GM20000 (cell line): ENCODE data around the gene MED22.

Source experiments
- DNase-seq: peaks from one replicate; pipeline ENCODE4 v3.0.0; 2012; ENCODE audit warnings: low spot score
- CTCF ChIP-seq: IDR thresholded peaks from 2 replicates; pipeline ENCODE4 v1.5.1; 2012; ENCODE audit warnings: mild to moderate bottlenecking, control low read depth; ENCODE audit errors: extremely low read depth, missing control alignments

MED22 gene

GRCh38 chr9:133359399-133360175 is 11.7 kb upstream of the MED22 start:
- TF ChIP-seq CTCF, result no peak
- DNase-seq, result no peak

- no peak for DNase-seq
- no peak for TF ChIP-seq CTCF
These were observed 9.7 kb upstream of the MED22 start for GRCh38 chr9:133357656-133358055.

- peak; percentile 96 for DNase-seq
- TF ChIP-seq CTCF, result no peak
These were observed 8.6 kb upstream of the MED22 start, which contains the start of the genes SURF1 and SURF2 for GRCh38 chr9:133356391-133357091. Gene SURF1 (minus strand): TSS chr9:133356487. CDS start chr9:133356453, 34 bp downstream. Gene SURF2 (plus strand): TSS chr9:133356550. CDS start chr9:133356593, 43 bp downstream.

- DNase-seq, result no peak
- TF ChIP-seq CTCF, result no peak
These were observed 8.0 kb upstream of the MED22 start for GRCh38 chr9:133355881-133356357.

- no peak for DNase-seq
- no peak for TF ChIP-seq CTCF
These were observed 6.8 kb upstream of the MED22 start for GRCh38 chr9:133354766-133355165.

- no peak for TF ChIP-seq CTCF
- no peak for DNase-seq
These were observed 5.6 kb upstream of the MED22 start for GRCh38 chr9:133353548-133353947.
